DND-41 (cell line): ENCODE measurements around the gene NPEPL1.

Source experiments
- ATAC-seq: fragments of 200-7000 bp; cut with Tn5 transposase; 3 replicates; pipeline ENCODE4 v1.9.1; 2021; ENCODE audit warnings: low read depth; ENCODE audit not compliant: insufficient read depth
- DNase-seq: peaks from one replicate; pipeline ENCODE4 v3.0.0-alpha.2; 2020
- H2AFZ ChIP-seq: 2 replicates; pipeline ENCODE4 v1.6.0; 2012; ENCODE audit warnings: low read depth, low read length
- H3K27ac ChIP-seq: 2 replicates; pipeline ENCODE4 v1.5.1; 2012; ENCODE audit warnings: low read length, inconsistent platforms
- H3K27me3 ChIP-seq: fragments of 200-600 bp; sonication (generic); 2 replicates; pipeline ENCODE4 v1.6.0; 2012; ENCODE audit warnings: low read length, mild to moderate bottlenecking, inconsistent platforms; ENCODE audit not compliant: insufficient read depth, poor library complexity
- H3K36me3 ChIP-seq: 2 replicates; pipeline ENCODE4 v1.5.1; 2012; ENCODE audit warnings: low read length, inconsistent platforms; ENCODE audit not compliant: insufficient read depth
- H3K4me1 ChIP-seq: 2 replicates; pipeline ENCODE4 v1.5.1; 2012; ENCODE audit warnings: mild to moderate bottlenecking, low read length; ENCODE audit not compliant: insufficient read depth
- H3K4me2 ChIP-seq: 2 replicates; pipeline ENCODE4 v1.6.0; 2012; ENCODE audit warnings: mild to moderate bottlenecking, moderate library complexity, low read length, inconsistent platforms; ENCODE audit not compliant: insufficient read depth
- H3K4me3 ChIP-seq, 2 experiments: fragments of 200-600 bp in 1 of 2; shearing (Covaris generic) in 1 of 2; 2 replicates each; pipeline ENCODE4 v1.5.1; 2012 to 2016; ENCODE audit warnings: inconsistent platforms in 2 of 2, low read length in 2 of 2, mild to moderate bottlenecking in 2 of 2, low read depth in 1 of 2, moderate library complexity in 1 of 2
- H3K79me2 ChIP-seq: 2 replicates; pipeline ENCODE4 v1.6.0; 2012; ENCODE audit warnings: low read length, inconsistent platforms; ENCODE audit not compliant: insufficient read depth
- H3K9ac ChIP-seq: 2 replicates; pipeline ENCODE4 v1.6.0; 2012; ENCODE audit warnings: low read depth, mild to moderate bottlenecking, inconsistent platforms, low read length, moderate library complexity
- H3K9me3 ChIP-seq: 2 replicates; pipeline ENCODE4 v1.5.1; 2012; ENCODE audit warnings: low read length, moderate library complexity, mild to moderate bottlenecking, inconsistent platforms; ENCODE audit not compliant: insufficient read depth, severe bottlenecking
- H4K20me1 ChIP-seq: 2 replicates; pipeline ENCODE4 v1.6.0; 2012; ENCODE audit warnings: low read length; ENCODE audit not compliant: insufficient read depth
- EZH2 ChIP-seq: IDR thresholded peaks from 3 replicates; pipeline ENCODE4 v1.6.1; 2012; ENCODE audit warnings: borderline replicate concordance, low read depth, mild to moderate bottlenecking, moderate library complexity, low read length, inconsistent platforms; ENCODE audit not compliant: severe bottlenecking
- TF ChIP-seq, protein P1 (sequence below): IDR thresholded peaks from 2 replicates; pipeline ENCODE4 v1.5.1; 2012; ENCODE audit warnings: borderline replicate concordance, low read length, moderate library complexity, mild to moderate bottlenecking; ENCODE audit not compliant: poor library complexity, severe bottlenecking; ENCODE audit errors: extremely low read depth

Gene NPEPL1

DNA sequence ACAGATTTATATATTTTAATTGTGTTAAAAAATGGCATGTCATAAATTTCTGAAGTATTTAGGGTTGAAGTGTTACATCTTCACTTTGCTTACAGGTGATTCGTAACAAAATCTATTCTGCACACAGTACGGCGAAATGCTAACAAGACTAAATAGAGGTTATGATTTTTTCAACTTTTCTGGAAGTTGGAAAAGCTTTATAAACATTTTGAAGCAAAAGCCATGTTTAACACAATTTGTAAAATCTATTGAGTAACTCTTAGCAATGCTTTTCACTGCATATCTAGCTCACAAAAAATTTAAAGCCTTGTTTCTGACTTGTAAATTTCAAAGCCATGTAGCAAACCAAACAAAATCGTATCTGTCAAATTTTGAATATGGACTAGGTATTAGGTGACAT lies 38.3 kb upstream of the NPEPL1 start:
- H2AFZ ChIP-seq = no peak overlapping the region
- TF ChIP-seq EZH2 = no peak
- TF ChIP-seq, protein P1, sequence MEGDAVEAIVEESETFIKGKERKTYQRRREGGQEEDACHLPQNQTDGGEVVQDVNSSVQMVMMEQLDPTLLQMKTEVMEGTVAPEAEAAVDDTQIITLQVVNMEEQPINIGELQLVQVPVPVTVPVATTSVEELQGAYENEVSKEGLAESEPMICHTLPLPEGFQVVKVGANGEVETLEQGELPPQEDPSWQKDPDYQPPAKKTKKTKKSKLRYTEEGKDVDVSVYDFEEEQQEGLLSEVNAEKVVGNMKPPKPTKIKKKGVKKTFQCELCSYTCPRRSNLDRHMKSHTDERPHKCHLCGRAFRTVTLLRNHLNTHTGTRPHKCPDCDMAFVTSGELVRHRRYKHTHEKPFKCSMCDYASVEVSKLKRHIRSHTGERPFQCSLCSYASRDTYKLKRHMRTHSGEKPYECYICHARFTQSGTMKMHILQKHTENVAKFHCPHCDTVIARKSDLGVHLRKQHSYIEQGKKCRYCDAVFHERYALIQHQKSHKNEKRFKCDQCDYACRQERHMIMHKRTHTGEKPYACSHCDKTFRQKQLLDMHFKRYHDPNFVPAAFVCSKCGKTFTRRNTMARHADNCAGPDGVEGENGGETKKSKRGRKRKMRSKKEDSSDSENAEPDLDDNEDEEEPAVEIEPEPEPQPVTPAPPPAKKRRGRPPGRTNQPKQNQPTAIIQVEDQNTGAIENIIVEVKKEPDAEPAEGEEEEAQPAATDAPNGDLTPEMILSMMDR = no peak
- peaks cover 85% of the 10 kb centered on the region for H3K79me2 ChIP-seq
- H3K4me1 ChIP-seq = peaks cover 71% of the 10 kb centered on the region
- H3K4me2 ChIP-seq = peak overlapping the region; percentile 66; the same call in 1 of the 2 replicates
- ATAC-seq = no peak
- peak overlapping the region in 1 of 2 experiments; percentile 9; a peak in 1 of 4 replicates for H3K4me3 ChIP-seq
- no peaks in the 10 kb centered on the region for H3K9me3 ChIP-seq
- no peak for DNase-seq
- peaks cover 4% of the 10 kb centered on the region for H3K27me3 ChIP-seq
- H3K27ac ChIP-seq = no peak overlapping the region
- peak overlapping the region; percentile 98; the same call in 1 of the 2 replicates for H3K9ac ChIP-seq
- H3K36me3 ChIP-seq = peaks cover 13% of the 10 kb centered on the region
- peaks cover 15% of the 10 kb centered on the region for H4K20me1 ChIP-seq

GRCh38 chr20:58655328-58656107 lies 37.1 kb upstream of the NPEPL1 start:
- Histone ChIP-seq H3K27me3 (no peaks in the 10 kb centered on the region), H3K79me2 (peaks cover 97% of the 10 kb centered on the region), H2AFZ (no peak overlapping the region), H4K20me1 (peaks cover 26% of the 10 kb centered on the region), H3K36me3 (peaks cover 23% of the 10 kb centered on the region), H3K4me2 (peak overlapping the region; percentile 66), H3K27ac (no peak overlapping the region), H3K9me3 (no peaks in the 10 kb centered on the region), H3K9ac (peak overlapping the region; percentile 4; the same call in 1 of the 2 replicates), H3K4me3 (0 out of 4 replicates have a peak overlapping the region, but pooled peaks of 1 of the 2 experiments have one; percentile 6), H3K4me1 (peaks cover 70% of the 10 kb centered on the region)
- DNase-seq (no peak), ATAC-seq (no peak)
- TF ChIP-seq EZH2 = no peak
- TF ChIP-seq, protein P1 = no peak

- no peaks in the 10 kb centered on the region for H3K9me3 ChIP-seq
- H3K36me3 ChIP-seq = peaks cover 26% of the 10 kb centered on the region
- ATAC-seq (no peak), DNase-seq (no peak)
- peak overlapping the region; percentile 4; the same call in 1 of the 2 replicates for H3K9ac ChIP-seq
- TF ChIP-seq EZH2 = no peak
- TF ChIP-seq, protein P1 = no peak
- no peak overlapping the region for H2AFZ ChIP-seq
- no peak overlapping the region for H3K4me3 ChIP-seq
- no peak overlapping the region for H3K27ac ChIP-seq
- H3K4me2 ChIP-seq = peak overlapping the region; percentile 66; the same call in 1 of the 2 replicates
- peaks cover 100% of the 10 kb centered on the region for H3K79me2 ChIP-seq
- H3K4me1 ChIP-seq = peaks cover 74% of the 10 kb centered on the region
- H4K20me1 ChIP-seq = peaks cover 30% of the 10 kb centered on the region
- H3K27me3 ChIP-seq = no peaks in the 10 kb centered on the region
These were observed 35.8 kb upstream of the NPEPL1 start for GRCh38 chr20:58656831-58657230.
